SW 1271 (cell line): ENCODE data around the gene SLC66A2.
"Not testable (repeated sequence)": the region's sequence is repeated elsewhere in the genome, so short reads cannot be mapped to it uniquely, and the experiment has no call there.

ENCODE experiments used
- DNase-seq, 2 experiments: peaks; one replicate each; lab custom pipeline; 2025; lab: John Stamatoyannopoulos, UW

The SLC66A2 gene

DNA sequence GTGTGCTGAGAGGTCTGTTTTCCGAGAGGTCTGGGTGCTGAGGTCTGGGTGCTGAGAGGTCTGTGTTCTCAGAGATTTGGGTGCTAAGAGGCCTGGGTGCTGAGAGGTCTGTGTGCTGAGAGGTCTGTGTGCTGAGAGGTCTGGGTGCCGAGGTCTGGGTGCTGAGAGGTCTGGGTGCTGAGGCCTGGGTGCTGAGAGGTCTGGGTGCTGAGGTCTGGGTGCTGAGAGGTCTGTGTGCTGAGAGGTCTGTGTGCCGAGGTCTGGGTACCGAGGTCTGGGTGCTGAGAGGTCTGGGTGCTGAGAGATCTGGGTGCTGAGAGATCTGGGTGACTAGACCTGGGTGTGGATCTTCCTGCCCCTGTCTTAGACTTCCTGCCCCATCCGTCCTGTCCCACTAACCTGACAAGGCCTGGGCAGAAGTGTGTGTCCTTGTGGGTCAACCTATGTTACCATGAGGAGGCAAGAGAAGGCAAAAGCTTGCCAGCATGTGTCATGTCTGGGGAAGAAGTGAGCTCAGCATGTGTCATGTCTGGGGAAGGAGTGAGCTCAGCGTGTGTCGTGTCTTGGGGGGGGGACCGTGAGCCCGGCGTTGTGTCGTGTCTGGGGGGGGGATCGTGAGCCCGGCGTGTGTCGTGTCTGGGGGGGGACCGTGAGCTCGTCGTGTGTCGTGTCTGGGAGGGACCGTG lies 84.4 kb downstream of the SLC66A2 start:
- peak in 1 of 2 experiments; percentile 8 for DNase-seq

DNA sequence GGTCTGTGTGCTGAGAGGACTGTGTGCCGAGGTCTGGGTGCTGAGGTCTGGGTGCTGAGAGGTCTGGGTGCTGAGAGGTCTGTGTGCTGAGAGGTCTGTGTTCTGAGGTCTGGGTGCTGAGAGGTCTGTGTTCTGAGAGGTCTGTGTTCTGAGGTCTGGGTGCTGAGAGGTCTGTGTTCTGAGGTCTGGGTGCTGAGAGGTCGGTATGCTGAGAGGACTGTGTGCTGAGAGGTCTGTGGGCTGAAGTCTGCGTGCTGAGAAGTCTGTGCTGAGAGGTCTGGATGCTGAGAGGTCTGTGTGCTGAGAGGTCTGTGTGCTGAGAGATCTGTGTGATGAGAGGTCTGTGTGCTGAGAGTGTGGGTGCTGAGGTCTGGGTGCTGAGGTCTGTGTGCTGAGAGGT lies 85.5 kb downstream of the SLC66A2 start:
- not testable (repeated sequence) for DNase-seq

DNA sequence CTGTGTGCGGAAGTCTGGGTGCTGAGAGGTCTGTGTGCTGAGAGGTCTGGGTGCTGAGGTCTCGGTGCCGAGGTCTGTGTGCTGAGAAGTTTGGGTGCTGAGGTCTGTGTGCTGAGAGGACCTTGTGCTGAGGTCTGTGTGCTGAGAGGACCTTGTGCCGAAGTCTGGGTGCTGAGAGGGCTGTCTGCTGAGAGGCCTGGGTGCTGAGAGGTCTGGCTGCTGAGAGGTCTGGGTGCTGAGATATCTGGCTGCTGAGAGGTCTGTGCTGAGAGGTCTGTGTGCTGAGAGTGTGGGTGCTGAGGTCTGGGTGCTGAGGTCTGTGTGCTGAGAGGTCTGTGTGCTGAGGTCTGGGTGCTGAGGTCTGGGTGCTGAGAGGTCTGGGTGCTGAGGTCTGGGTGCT lies 86.5 kb downstream of the SLC66A2 start:
- not testable (repeated sequence) for DNase-seq

DNA sequence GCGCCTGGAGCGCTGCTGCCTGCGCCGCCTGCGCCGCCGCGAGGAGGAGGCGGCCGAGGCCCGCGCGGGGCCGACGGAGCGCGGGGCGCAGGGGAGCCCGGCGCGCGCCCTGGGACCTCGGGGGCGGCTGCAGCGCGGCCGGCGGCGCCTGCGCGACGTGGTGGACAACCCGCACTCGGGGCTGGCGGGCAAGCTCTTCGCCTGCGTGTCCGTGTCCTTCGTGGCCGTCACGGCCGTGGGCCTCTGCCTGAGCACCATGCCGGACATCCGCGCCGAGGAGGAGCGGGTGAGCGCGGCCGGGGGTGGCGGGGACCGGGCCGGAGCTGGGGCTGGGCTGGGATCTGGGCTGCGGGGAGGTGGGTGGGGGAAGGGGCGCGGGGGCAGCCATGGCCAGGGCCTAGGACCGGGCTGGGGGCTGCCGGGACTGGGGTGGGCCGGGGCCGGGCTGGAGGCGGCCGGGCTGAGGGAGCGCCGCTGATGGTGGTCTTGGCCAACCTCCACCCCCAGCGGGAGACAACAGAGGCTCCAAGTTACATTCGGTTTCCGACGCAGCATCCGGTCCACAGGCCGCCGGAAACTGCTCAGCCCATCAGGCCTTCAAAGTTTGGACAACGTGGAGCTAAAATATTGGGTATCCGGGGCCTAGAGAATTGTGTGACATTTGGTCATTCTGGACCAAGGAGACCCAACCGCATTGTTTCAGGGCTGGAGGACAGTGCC lies 87.3 kb downstream of the SLC66A2 start:
- no peak for DNase-seq

DNA sequence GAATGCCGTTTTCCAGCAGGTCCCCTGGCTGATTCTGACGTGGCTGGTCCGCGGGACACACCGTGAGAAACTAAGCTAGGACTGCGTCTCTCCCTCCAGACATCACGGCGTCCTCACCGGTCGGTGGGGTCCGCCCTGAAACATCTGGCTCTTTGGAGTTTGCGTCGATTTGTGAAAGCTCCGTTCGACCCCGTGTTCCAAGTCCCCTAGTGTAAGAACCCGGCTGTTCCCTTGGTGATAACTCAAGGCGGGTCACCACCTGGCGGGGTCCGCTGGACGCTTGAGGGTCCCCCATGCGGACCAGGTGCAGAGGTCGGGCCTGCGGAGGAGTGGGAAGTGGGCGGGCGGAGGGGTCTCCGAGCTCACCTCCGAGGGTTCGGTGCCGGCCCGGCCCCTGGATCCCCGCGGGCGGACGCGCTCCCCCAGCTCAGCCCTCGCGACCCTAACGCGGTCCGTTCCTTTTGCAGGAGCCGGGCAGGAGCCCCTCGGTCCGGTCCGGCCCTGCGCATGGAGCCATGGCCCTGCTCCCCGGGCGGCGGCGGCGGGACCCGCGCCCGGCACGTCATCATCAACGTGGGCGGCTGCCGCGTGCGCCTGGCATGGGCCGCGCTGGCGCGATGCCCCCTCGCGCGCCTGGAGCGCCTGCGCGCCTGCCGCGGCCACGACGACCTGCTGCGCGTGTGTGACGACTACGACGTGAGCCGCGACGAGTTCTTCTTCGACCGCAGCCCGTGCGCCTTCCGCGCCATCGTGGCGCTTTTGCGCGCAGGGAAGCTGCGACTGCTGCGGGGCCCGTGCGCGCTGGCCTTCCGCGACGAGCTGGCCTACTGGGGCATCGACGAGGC lies 88.1 kb downstream of the SLC66A2 start:
- DNase-seq: no peak

DNA sequence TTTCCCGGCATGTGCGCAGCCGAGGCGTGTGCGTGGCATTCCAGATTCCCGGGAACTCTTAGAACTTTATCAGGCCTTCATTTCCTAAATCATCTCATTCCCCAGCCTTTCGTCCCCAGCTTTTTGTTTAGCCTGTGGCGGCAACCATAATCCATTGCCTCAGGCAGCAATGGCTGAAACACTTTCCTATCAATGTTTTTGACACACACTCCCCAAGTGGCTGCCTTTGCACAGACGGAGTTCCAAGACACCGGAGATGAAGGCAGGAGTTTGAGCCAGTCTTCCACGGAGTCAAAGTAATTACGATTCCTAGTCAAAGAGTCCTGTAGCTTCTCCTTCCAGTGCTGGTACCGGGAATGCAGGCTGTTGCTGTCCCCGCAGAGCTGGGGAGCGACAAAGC lies 88.9 kb downstream of the SLC66A2 start:
- no peak for DNase-seq

DNA sequence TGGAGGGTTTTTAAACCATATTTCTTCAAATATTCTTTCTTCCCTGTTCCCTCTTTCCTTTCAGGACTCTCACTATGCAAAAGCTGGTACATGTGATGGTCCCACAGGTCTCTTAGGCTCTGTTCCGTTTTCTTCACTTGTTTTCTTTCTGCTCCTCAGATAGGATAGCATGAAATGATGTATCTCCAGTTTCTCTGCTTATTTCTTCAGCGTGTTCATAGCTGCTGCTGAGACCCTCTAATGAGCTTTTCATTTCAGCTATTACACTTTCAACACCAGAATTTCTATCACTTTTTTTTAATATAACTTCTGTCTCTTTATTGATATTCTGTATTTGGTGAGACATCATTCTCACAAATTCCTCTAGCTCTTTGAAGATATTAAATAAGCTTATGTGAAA lies 89.8 kb downstream of the SLC66A2 start:
- no peak for DNase-seq

DNA sequence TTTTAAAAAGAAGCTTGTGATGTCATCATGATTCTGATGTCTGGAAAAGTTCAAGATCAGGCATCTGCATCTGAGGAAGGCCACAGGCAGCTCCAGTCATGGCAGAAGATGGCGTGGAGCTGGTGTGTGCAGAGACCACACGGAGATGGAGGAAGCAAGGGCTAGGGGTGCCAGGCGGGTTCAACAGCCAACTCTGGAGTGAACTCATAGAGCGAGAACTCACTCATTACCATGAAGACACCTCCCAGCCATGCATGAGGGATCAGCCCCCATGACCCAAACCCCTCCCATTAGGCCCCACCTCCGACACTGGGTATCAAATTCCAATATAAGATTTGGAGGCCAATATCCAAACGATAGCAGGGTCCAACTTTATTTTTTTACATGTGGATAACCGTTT lies 92.1 kb downstream of the SLC66A2 start:
- DNase-seq: no peak

DNA sequence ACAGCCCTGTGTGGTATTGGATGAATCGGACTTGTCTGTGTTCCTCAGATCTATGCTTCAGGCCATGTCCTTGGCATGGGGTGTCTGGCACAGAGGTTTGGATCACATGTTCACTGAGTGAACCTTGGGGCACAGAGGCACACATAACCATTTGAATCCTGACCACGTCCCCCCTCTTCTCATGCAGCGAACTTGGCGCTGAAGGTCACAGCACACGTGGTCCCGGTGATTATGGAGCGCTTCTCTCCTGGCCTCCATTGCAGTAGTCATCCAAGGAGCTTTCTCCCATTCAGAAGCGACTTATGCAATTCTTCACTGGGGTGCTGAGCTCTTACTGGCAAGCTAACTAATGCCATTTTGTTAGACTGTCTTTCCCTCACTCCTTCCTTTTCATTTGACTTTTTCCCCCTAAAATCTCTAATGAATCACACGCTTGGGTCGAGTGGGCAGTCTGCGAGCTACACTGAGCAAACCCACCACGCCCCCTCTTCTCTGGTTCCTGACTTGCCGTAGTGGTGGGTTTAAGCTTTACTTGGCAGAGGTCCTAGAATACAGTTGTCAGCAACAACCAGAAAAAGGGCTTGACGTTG lies 94.3 kb downstream of the SLC66A2 start:
- DNase-seq: peak in 1 of 2 experiments; percentile 13

DNA sequence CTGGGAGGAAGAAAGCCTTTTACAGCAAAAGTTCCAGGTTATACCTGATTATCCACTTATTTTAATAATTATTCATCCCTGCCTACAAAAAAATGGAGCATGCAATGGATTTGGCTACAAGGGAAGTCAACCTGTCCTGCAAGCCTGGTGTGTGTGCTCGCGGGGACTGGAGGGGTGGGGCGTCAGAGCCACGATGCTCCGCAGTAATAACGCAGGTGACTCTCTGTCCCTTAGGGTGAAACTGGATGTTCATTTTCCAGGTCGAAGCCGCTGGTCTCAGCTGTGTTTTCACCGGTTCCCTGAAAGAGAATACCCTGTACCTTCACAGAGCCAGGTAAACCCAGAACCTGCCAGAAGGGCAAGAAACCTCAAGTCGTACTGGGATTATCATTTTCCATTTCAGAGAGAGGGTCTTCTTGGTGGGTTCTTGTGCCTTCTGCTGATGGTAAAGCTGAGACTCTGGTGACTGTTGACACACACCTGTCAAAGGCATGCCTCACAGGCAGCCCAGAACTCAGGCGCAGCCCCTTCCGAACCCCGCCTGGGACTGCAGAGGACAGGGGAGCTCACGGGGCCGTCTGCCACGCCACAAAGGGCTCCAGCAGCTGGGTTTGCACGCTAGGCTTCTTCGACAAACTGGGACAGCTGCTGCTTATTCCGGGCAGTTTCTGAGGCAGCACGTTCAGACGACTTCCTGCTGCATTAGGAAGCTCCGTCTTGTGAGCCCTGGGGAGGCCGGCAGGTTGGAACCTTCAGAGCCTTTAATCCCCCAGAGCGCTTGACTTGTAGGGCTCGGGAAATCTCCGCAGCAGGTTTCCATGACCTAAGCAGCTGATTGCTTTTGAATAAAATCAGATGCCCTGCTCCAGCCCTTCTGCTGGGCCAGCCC lies 95.1 kb downstream of the SLC66A2 start:
- no peak for DNase-seq

DNA sequence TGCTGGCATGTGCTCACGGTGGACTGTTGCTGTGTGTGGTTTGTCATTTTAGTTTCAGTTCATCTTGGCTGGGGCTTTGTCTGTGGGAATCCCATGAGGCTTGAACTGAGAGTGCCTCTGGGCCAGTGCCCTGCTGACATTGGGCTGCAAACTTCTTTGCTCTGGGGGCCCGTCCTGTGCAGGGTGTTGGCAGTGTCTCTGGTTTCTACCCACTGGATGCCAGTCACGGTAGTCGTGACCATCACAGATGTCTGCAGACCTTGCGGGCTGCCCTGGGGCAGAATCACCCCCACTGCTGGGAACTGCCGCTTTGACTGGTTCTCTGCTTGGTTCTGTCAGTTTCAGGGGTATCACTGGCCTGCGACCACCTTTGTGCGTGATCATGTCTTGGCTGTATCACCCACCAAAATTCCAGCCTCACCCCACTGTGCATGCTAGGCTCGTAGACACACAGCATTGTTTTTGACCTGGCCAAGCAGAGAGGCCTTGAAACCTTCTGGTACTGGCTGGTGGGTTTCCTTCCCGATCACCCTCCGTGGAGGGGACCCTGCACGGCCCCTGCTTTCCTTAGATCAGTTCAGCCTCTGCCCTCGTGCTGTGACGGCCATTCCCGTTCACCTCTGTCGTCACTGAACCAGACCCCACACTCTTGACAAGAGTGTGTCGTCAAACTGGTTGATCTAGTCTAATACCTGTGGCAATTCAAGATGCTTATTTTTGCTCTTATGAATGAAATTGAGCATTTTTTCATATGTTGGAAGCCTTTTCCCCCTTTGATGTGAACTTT lies 96.1 kb downstream of the SLC66A2 start:
- DNase-seq: no peak

DNA sequence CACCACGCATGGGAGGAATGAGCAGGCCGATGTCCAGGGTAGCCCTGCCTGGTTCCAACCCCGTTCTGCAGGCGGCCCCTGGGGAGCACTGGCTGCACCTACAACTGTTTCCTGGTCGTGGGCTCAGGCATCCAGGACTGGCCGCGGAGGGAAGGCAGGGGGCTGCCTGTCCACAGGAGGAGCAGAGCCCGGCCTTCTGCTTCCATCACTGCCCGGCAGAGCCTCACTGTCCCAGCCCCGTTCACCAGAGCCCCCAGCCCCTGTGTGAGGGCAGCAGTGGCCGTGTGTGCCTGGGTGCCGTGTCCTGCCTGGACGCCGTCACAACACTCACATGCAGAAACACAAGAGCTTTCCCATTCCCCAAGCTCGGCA lies 97.5 kb downstream of the SLC66A2 start:
- DNase-seq: no peak

DNA sequence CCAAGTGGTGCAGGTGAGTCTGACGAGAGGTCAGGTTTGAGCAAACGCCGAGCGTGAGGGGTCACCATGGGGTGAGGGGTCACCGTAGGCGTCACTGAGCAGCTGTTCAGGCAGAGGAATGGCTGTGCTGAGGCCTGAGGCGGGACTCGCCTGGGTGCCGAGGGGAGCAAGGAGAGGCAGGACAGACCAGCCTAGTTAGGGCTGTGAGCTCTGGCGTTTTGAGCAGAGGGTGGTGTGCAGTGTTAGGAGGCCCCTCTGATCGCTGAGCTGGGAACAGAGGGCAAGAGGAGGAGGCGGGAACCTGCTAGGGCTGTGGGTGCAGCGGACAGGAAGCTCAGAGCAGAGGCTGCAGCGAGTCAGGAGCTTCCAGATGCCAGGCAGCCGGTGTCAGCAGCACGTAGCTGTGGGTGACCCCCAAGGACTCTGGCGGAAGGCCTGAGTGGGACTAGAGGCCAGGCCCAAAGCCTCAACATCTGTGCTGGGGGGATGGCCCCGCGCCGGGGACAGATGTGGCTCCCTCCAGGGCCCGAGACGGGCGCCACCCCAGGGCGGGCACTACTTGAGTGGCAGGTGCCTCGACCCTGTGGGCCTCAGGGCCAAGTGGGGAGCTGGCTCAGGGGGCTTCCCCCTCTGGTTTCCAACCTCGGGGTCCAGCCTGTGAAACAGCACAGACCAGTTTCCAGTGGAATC lies 98.0 kb downstream of the SLC66A2 start:
- no peak for DNase-seq

DNA sequence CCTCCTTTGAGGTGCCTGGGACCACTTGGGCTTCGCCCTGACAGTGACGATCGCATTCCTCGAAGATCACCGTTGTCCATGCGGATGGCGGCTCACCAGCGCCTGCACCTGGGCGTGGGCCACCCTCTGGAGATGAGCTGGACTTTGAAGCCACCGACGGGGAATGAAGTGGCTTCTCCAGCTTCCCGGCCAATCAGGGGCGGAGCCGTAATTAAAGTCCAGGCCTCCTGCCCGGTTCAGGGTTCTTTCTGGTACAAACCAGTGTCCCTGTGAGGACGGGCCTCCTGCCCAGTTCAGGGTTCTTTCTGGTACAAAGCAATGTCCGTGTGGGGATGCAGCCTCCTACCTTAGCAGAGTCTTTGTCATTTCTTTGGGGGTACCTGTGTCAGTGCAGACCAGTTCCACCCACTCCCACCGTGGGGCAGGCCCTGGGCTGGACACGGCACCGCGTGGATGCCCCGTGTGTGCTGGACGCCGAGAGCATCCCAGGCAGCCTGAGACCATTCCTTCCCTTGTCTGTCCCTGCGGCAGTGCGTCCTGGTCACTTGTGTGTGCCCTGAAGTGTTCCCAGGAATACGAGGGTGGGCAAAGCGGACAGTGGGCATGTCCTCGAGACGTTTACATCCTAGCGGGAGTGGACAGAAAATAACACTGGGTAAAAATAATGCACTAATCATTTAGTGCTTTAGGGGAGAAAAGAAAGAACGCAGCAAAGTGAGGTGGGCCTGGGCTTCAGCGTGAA lies 98.7 kb downstream of the SLC66A2 start:
- no peak for DNase-seq
